ENCODE results near the gene FILIP1.

DNA sequence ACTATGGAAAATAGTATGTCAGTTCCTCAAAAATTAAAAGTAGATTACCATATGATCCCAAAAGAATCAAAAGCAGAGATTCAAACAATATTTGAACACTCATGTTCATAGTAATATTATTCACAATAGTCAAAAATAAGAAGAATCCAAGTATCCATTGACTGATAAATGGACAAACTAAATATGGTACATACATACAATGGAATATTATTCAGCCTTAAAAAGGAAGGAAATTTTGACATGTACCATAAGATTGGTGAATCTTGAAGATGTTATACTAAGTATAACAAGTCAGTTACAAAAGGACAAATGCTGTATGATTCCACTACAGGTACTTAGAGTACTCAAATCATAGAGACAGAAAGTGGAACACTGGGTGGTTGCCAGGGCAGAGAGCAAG, 120.7 kb downstream of the FILIP1 start:
- no peak for TF ChIP-seq POLR2AphosphoS5 (IDR thresholded peaks at IDR 0.05; ENCODE audit: low read depth, low read length)
- TF ChIP-seq, protein P1, sequence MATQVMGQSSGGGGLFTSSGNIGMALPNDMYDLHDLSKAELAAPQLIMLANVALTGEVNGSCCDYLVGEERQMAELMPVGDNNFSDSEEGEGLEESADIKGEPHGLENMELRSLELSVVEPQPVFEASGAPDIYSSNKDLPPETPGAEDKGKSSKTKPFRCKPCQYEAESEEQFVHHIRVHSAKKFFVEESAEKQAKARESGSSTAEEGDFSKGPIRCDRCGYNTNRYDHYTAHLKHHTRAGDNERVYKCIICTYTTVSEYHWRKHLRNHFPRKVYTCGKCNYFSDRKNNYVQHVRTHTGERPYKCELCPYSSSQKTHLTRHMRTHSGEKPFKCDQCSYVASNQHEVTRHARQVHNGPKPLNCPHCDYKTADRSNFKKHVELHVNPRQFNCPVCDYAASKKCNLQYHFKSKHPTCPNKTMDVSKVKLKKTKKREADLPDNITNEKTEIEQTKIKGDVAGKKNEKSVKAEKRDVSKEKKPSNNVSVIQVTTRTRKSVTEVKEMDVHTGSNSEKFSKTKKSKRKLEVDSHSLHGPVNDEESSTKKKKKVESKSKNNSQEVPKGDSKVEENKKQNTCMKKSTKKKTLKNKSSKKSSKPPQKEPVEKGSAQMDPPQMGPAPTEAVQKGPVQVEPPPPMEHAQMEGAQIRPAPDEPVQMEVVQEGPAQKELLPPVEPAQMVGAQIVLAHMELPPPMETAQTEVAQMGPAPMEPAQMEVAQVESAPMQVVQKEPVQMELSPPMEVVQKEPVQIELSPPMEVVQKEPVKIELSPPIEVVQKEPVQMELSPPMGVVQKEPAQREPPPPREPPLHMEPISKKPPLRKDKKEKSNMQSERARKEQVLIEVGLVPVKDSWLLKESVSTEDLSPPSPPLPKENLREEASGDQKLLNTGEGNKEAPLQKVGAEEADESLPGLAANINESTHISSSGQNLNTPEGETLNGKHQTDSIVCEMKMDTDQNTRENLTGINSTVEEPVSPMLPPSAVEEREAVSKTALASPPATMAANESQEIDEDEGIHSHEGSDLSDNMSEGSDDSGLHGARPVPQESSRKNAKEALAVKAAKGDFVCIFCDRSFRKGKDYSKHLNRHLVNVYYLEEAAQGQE (IDR thresholded peaks at IDR 0.05; ENCODE audit: insufficient read depth in 1 of 2, low read depth in 2 of 2, low read length in 2 of 2), result no peak
- no peak for TF ChIP-seq TAF1 (IDR thresholded peaks at IDR 0.05; ENCODE audit: borderline replicate concordance, insufficient read depth, low read length)

All from PFSK-1 (cell line).